Measurements from ENCODE around the gene PTMS. TPM values are rescaled to one million over a fixed set of nuclear protein-coding genes. Genes with fewer than 3 reads are reported as not detected.

Gene PTMS
- total and polyA plus RNA-seq, 2 of the 13 experiments (the other 11 are each of a cell fraction or from before 2014, with no cell fraction given): 40.5 to 82.4 TPM

DNA sequence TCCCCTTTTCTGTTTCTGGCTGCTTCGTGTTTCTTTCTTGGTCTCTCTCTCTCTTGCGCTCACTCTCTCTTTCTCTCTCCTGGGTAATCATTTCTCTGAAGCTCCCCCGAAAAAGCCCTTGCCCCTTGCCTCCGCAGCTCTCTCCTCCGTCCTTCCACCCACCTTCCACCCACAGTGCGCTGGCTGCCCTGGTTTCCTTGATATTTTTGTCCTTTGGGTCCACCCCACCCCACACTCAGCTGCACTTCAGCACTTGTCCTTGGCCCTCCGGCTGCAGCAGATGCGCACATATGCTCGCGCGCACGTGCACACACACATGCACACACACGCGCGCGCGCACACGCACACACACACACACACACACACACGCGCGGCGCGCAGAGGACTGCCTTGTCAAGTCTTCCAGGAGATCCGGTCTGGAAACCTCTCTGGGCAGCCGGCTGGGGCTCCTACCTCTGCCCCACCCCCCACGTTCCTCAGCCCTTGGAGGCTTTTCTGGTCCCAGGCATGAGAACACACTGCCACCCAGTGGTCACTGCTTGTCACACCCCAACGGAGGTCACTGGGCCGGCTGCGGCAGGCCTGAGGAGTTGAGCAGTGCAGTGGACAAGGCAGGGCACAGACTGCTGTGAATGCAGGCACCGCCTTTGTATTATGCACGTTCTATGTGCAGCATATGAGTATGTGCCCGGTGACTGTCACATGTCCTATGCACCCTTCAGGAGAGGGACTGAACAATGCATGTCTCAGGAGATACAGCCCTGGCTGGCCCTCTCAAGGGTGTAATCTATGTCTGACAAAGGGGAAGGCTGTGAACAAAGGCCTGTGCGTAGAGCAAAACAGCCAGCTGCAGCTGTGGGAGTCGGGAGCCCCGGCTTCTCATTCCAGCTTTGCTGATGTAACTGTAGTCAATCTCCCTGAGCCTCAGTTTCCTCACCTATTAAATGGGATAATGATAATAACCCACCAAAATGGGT, 12.7 kb downstream of the PTMS start (continued):
- TF ChIP-seq POLR2AphosphoS2 (IDR thresholded peaks at IDR 0.05; ENCODE audit: low read depth, low read length): no peak
- TF ChIP-seq, protein P1, sequence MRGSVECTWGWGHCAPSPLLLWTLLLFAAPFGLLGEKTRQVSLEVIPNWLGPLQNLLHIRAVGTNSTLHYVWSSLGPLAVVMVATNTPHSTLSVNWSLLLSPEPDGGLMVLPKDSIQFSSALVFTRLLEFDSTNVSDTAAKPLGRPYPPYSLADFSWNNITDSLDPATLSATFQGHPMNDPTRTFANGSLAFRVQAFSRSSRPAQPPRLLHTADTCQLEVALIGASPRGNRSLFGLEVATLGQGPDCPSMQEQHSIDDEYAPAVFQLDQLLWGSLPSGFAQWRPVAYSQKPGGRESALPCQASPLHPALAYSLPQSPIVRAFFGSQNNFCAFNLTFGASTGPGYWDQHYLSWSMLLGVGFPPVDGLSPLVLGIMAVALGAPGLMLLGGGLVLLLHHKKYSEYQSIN (CRISPR knock-in tag; IDR thresholded peaks at IDR 0.05; ENCODE audit: borderline replicate concordance): no peak
- TF ChIP-seq, protein P2, sequence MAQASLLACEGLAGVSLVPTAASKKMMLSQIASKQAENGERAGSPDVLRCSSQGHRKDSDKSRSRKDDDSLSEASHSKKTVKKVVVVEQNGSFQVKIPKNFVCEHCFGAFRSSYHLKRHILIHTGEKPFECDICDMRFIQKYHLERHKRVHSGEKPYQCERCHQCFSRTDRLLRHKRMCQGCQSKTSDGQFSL (CRISPR knock-in tag; IDR thresholded peaks at IDR 0.05): 0 out of 2 replicates have a peak, but pooled peaks have one; percentile 40
- TF ChIP-seq MAFK (conservative IDR thresholded peaks at IDR 0.05 in 1 of 2, IDR thresholded peaks at IDR 0.05 in 1 of 2; ENCODE audit: low read length in 2 of 2): no peak
- TF ChIP-seq SKI (IDR thresholded peaks at IDR 0.05; ENCODE audit: partially characterized antibody): peak; percentile 55
- no peak for TF ChIP-seq ATAD3A (CRISPR knock-in tag; IDR thresholded peaks at IDR 0.05)
- no peak for TF ChIP-seq GZF1 (CRISPR knock-in tag; IDR thresholded peaks at IDR 0.05)
- no peak for TF ChIP-seq ZNF569 (CRISPR knock-in tag; IDR thresholded peaks at IDR 0.05; ENCODE audit: borderline replicate concordance)
- peak; percentile 60 for TF ChIP-seq FOXA3 (CRISPR knock-in tag; IDR thresholded peaks at IDR 0.05)
- TF ChIP-seq MIER2 (CRISPR knock-in tag; IDR thresholded peaks at IDR 0.05): peak; percentile 61; the same call in 1 of the 2 replicates
- TF ChIP-seq ZNF264 (CRISPR knock-in tag; IDR thresholded peaks at IDR 0.05): no peak
- TF ChIP-seq ZNF230 (CRISPR knock-in tag; IDR thresholded peaks at IDR 0.05): no peak
- TF ChIP-seq ZNF234 (CRISPR knock-in tag; conservative IDR thresholded peaks at IDR 0.05): no peak
- TF ChIP-seq, protein P3, sequence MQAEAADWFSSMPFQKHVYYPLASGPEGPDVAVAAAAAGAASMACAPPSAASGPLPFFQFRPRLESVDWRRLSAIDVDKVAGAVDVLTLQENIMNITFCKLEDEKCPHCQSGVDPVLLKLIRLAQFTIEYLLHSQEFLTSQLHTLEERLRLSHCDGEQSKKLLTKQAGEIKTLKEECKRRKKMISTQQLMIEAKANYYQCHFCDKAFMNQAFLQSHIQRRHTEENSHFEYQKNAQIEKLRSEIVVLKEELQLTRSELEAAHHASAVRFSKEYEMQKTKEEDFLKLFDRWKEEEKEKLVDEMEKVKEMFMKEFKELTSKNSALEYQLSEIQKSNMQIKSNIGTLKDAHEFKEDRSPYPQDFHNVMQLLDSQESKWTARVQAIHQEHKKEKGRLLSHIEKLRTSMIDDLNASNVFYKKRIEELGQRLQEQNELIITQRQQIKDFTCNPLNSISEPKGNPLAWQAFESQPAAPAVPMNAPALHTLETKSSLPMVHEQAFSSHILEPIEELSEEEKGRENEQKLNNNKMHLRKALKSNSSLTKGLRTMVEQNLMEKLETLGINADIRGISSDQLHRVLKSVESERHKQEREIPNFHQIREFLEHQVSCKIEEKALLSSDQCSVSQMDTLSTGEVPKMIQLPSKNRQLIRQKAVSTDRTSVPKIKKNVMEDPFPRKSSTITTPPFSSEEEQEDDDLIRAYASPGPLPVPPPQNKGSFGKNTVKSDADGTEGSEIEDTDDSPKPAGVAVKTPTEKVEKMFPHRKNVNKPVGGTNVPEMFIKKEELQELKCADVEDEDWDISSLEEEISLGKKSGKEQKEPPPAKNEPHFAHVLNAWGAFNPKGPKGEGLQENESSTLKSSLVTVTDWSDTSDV (CRISPR knock-in tag; IDR thresholded peaks at IDR 0.05): no peak
- TF ChIP-seq, protein P4, sequence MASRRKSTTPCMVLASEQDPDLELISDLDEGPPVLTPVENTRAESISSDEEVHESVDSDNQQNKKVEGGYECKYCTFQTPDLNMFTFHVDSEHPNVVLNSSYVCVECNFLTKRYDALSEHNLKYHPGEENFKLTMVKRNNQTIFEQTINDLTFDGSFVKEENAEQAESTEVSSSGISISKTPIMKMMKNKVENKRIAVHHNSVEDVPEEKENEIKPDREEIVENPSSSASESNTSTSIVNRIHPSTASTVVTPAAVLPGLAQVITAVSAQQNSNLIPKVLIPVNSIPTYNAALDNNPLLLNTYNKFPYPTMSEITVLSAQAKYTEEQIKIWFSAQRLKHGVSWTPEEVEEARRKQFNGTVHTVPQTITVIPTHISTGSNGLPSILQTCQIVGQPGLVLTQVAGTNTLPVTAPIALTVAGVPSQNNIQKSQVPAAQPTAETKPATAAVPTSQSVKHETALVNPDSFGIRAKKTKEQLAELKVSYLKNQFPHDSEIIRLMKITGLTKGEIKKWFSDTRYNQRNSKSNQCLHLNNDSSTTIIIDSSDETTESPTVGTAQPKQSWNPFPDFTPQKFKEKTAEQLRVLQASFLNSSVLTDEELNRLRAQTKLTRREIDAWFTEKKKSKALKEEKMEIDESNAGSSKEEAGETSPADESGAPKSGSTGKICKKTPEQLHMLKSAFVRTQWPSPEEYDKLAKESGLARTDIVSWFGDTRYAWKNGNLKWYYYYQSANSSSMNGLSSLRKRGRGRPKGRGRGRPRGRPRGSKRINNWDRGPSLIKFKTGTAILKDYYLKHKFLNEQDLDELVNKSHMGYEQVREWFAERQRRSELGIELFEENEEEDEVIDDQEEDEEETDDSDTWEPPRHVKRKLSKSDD (CRISPR knock-in tag; IDR thresholded peaks at IDR 0.05; ENCODE audit: low read depth): no peak
- TF ChIP-seq KAT8 (CRISPR knock-in tag; IDR thresholded peaks at IDR 0.05): peak; percentile 76
- TF ChIP-seq, protein P5, sequence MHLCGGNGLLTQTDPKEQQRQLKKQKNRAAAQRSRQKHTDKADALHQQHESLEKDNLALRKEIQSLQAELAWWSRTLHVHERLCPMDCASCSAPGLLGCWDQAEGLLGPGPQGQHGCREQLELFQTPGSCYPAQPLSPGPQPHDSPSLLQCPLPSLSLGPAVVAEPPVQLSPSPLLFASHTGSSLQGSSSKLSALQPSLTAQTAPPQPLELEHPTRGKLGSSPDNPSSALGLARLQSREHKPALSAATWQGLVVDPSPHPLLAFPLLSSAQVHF (CRISPR knock-in tag; IDR thresholded peaks at IDR 0.05): no peak
- TF ChIP-seq, protein P6, sequence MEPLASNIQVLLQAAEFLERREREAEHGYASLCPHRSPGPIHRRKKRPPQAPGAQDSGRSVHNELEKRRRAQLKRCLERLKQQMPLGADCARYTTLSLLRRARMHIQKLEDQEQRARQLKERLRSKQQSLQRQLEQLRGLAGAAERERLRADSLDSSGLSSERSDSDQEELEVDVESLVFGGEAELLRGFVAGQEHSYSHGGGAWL (CRISPR knock-in tag; IDR thresholded peaks at IDR 0.05): peak; percentile 68; the same call in 1 of the 2 replicates
- peak; percentile 74; the same call in 1 of the 2 replicates for TF ChIP-seq MEF2D (CRISPR knock-in tag; IDR thresholded peaks at IDR 0.05)
- peak; percentile 78 for TF ChIP-seq KDM2A (CRISPR knock-in tag; IDR thresholded peaks at IDR 0.05; ENCODE audit: borderline replicate concordance, low read depth)
- TF ChIP-seq NFYC (CRISPR knock-in tag; IDR thresholded peaks at IDR 0.05): no peak

Measured in HepG2 (cell line).